Peyer's patch (tissue), 4 donors: ENCODE results near the gene IGFBP4. TPM values are rescaled to one million over a fixed set of nuclear protein-coding genes. Genes with fewer than 3 reads are reported as not detected.

Experiments
- DNase-seq, 3 donors: peaks; one replicate each; pipeline ENCODE4 v3.0.0-alpha.2; 2017 to 2019
- H3K27ac ChIP-seq, 4 donors: fragments of 200-600 bp; sonication (generic); one replicate each; pipeline ENCODE4 v1.5.1; 2016 to 2019
- H3K27me3 ChIP-seq, 2 donors: fragments of 200-600 bp; sonication (generic); one replicate each; pipeline ENCODE4 v1.5.1; 2019
- H3K36me3 ChIP-seq, 3 donors: fragments of 200-600 bp; sonication (generic); one replicate each; pipeline ENCODE4 v1.5.1; 2016 to 2019
- H3K4me1 ChIP-seq, 4 donors: fragments of 200-600 bp; sonication (generic); one replicate each; pipeline ENCODE4 v1.5.1; 2016 to 2019
- H3K4me3 ChIP-seq, 4 donors: fragments of 200-600 bp; sonication (generic); 1 replicate in 3 of 4; 2 replicates in 1 of 4; pipeline ENCODE4 v1.5.1; 2016 to 2019; ENCODE audit warnings: mild to moderate bottlenecking in 1 of 4
- H3K9me3 ChIP-seq, 4 donors: fragments of 200-600 bp; sonication (generic); one replicate each; pipeline ENCODE4 v1.5.1; 2016 to 2019; ENCODE audit warnings: mild to moderate bottlenecking in 1 of 4
- POLR2A ChIP-seq, 2 donors: fragments of 450-650 bp; IDR thresholded peaks; one replicate each; pipeline ENCODE4 v1.5.1; 2017; ENCODE audit warnings: antibody characterized with exemption in 2 of 2, mild to moderate bottlenecking in 2 of 2, moderate library complexity in 2 of 2
- total RNA-seq, 4 donors: library from RNA; depleted of rRNA; stranded (reverse); fragments of >200 nt; gene quantifications; one replicate each; pipeline ENCODE4 v1.1.0, GENCODE V29; 2016
- TF ChIP-seq, protein P1 (sequence below), 6 experiments: fragments of 450-650 bp in 4 of 6; fragments of 200-600 bp in 2 of 6; sonication (generic) in 1 of 6; IDR thresholded peaks; one replicate each; pipeline ENCODE4 v1.5.1; 2017 to 2019; ENCODE audit warnings: antibody characterized with exemption in 6 of 6, mild to moderate bottlenecking in 3 of 6, moderate library complexity in 1 of 6

Gene IGFBP4
- total RNA-seq, 4 donors from 2014 or later, result 70.6 to 220 (median 133) TPM

DNA sequence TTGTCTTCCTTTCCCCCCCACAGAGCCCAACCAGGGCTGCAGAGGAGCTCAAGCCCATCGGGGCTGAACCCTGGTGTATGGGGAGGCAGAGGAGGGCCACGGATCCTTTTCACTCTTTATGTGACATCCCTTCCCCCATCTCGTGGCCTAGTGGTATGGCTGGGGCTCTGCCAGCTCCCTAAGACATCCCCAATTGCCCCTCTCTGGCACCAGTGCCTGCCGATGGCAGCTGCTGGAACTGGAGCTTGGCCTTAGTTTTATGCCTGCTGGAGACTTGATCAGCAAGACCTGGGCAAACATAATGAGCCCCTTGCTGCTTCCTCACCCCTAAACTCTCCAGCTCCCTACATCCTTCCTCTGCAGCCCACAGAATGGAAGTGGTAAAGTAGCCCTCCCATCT lies 17.5 kb upstream of the IGFBP4 start:
- TF ChIP-seq, protein P1, sequence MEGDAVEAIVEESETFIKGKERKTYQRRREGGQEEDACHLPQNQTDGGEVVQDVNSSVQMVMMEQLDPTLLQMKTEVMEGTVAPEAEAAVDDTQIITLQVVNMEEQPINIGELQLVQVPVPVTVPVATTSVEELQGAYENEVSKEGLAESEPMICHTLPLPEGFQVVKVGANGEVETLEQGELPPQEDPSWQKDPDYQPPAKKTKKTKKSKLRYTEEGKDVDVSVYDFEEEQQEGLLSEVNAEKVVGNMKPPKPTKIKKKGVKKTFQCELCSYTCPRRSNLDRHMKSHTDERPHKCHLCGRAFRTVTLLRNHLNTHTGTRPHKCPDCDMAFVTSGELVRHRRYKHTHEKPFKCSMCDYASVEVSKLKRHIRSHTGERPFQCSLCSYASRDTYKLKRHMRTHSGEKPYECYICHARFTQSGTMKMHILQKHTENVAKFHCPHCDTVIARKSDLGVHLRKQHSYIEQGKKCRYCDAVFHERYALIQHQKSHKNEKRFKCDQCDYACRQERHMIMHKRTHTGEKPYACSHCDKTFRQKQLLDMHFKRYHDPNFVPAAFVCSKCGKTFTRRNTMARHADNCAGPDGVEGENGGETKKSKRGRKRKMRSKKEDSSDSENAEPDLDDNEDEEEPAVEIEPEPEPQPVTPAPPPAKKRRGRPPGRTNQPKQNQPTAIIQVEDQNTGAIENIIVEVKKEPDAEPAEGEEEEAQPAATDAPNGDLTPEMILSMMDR (IDR thresholded peaks at IDR 0.05), result no peak
- no peak for TF ChIP-seq POLR2A (IDR thresholded peaks at IDR 0.05)
- Histone ChIP-seq H3K4me1 (no peaks in the 10 kb centered on the region), H3K27me3 (no peaks in the 10 kb centered on the region), H3K9me3 (no peaks in the 10 kb centered on the region), H3K36me3 (no peaks in the 10 kb centered on the region), H3K27ac (no peak overlapping the region), H3K4me3 (no peak overlapping the region)
- peak in 1 of 3 donors; percentile 37 for DNase-seq

DNA sequence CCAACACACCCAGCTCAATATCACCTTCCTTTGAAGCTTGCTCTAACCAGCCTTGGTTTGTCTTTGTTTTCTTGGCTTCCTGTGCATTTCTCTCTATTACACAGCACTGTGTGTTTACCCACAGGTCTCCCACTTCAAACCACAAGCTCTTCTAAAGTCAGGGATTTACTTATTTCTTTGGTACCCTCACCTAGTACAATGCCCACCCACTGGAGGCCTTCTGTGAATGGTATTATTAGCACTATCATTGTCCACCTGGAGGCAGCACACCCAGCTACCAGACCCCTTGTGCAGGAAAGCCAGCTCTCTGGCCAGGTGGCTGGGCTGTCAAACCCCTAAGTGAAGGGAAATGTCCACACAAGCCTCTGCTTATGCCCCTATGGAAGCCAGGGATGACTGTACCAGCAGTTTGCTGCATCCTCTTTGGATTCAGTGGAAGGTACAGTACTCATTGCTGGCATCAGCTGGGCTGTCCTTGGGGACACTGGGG lies 16.2 kb upstream of the IGFBP4 start:
- Histone ChIP-seq H3K27ac (no peak overlapping the region), H3K4me1 (no peaks in the 10 kb centered on the region), H3K4me3 (no peak overlapping the region), H3K36me3 (no peaks in the 10 kb centered on the region), H3K9me3 (no peaks in the 10 kb centered on the region), H3K27me3 (no peaks in the 10 kb centered on the region)
- TF ChIP-seq, protein P1 (IDR thresholded peaks at IDR 0.05), result no peak
- DNase-seq, result peak in 2 of 3 donors; percentile 26 to 38

DNA sequence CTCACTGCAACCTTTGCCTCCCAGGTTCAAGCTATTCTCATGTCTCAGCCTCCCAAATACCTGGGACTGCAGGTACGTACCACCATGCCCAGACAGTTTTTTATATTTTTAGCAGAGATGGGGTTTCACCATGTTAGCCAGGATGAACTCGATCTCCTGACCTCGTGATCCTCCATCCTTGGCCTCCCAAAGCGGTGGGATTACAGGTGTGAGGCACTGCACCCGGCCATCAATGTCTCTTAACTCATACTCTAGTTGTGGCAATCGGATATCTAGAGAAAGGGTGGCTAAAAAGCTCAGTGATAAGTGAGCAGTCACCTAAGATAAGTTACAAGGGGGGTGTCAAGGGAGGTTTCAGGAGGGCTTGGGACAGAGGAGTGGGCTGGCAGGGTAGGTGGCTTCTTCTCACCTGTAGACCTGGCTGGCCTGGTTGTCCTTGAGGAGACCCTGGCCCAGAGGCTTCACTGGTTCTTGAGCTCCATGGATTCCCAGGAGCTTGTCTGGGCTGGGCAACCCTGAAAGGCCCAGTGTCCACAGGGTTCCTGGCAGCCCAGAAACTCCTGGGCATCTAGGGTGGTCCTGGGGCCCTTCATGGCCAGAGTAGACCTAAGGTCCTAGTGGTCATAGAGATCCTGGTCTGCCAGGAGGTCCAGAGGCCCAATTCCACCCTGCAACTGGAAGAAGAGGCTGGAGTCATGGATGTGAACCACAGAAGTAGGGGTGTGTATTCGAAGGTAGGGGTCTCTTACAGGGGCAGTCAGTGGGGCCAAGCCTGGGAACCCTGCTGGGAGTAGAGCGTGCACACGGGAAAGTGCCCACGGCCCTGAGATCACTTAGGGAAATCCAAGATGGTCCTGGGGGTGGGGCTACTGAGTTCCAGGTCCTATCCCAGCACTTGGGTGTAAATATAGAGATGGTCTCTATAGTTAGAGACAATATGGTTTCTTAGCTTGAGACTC lies 12.7 kb upstream of the IGFBP4 start:
- no peaks in the 10 kb centered on the region for H3K27me3 ChIP-seq
- H3K27ac ChIP-seq, result no peak overlapping the region
- TF ChIP-seq, protein P1 (IDR thresholded peaks at IDR 0.05), result no peak
- TF ChIP-seq POLR2A (IDR thresholded peaks at IDR 0.05), result no peak
- DNase-seq, result peak in 2 of 3 donors; percentile 19 to 23
- H3K9me3 ChIP-seq, result no peaks in the 10 kb centered on the region
- H3K4me3 ChIP-seq, result no peak overlapping the region
- no peaks in the 10 kb centered on the region for H3K4me1 ChIP-seq
- H3K36me3 ChIP-seq, result no peaks in the 10 kb centered on the region

DNA sequence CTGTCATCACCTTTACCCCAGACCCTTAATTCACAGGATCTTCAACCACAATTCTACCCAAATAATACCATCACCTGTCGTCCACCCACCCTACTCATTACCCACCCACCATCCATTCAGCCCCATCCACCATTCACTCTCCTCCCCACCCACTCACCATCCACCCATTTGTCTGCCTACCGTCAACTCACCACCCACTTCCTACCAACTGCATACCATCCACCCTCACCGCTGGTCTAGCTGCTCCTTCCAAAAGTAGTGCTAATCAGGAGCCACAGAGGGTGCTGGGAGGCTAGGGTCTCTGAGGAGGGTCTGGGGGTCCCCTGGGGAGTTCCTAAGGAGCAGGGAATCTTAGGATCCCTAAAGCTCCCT lies 12.0 kb upstream of the IGFBP4 start:
- Histone ChIP-seq H3K27ac (no peak overlapping the region), H3K4me1 (no peaks in the 10 kb centered on the region), H3K4me3 (no peak overlapping the region), H3K9me3 (no peaks in the 10 kb centered on the region), H3K27me3 (no peaks in the 10 kb centered on the region), H3K36me3 (no peaks in the 10 kb centered on the region)
- TF ChIP-seq POLR2A (IDR thresholded peaks at IDR 0.05), result no peak
- TF ChIP-seq, protein P1 (IDR thresholded peaks at IDR 0.05), result no peak
- peak in 2 of 3 donors; percentile 6 to 19 for DNase-seq

DNA sequence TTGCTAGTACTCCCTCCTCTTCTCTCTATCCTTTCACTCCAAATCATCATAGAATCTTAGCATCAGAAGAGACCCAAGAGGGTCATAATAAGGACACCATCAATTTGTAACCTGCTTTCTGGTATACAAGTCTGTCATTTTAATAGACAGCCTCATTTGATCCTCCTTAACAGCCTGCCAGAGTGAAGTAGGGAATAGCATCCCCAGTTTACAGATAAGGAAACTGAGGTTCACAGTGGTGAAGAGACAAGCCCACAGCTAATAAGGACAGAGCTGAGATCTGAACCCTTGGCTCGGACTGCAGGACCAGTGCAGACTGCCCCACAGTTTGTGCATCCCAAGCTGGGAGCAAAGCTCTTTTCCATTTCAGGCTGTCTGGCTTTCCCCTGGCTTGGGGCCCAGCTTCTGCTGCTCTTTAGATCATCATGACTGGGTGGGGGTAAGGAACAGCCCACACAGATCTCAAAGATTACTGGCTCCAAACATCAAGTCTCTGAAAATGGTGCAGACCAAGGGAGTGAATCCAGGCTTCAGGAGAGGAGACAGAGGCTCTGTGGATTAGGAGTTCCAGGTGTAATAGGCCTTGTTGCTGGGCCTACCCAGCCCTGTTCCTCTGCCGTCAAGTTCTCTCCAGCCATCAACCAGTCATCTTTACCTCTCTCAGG lies 10.3 kb upstream of the IGFBP4 start:
- Histone ChIP-seq H3K9me3 (no peaks in the 10 kb centered on the region), H3K4me1 (no peaks in the 10 kb centered on the region), H3K27ac (peak overlapping the region in 1 of 4 donors; percentile 64), H3K27me3 (no peaks in the 10 kb centered on the region), H3K36me3 (no peaks in the 10 kb centered on the region), H3K4me3 (no peak overlapping the region)
- no peak for TF ChIP-seq POLR2A (IDR thresholded peaks at IDR 0.05)
- TF ChIP-seq, protein P1 (IDR thresholded peaks at IDR 0.05), result no peak
- peak in 2 of 3 donors; percentile 29 to 48 for DNase-seq
